ENCODE measurements around the gene GSTM5.
"Not testable (repeated sequence)": the region's sequence is repeated elsewhere in the genome, so short reads cannot be mapped to it uniquely, and the experiment has no call there.

The GSTM5 gene

DNA sequence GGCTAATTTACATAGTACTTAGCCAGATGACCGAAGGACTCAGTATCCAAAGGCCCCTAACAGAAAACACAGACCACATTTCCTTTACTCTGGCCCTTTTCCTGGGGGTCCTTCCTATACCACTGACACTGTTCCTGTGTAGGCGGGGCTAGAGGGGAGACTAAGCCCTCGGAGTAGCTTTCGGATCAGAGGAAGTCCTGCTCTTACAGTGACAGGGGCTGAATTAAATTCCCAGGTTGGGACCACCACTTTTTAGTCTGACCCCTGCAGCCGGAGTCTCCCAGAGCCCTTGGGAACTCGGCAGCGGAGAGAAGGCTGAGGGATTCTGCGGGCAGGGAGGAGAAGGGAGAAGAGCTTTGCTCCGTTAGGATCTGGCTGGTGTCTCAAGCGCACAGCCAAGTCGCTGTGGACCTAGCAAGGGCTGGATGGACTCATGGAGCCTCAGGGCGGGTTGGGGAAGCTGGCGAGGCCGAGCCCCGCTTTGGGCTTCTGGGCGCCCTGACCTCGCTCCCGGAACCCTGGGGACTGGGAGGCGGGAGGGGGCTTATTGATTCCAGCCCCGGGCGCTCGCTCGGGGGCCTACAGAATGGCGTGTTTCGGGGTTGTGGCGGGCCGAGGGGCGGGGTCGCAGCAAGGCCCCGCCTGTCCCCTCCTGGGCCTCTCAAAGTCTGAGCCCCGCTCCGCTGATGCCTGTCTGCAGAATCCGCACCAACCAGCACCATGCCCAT is at the start of gene GSTM5:
Gene GSTM5 (plus strand): TSS at position 659 of the 728 bp plus-strand sequence. CDS start 62 bp downstream, at position 721.
- H3K4me3 ChIP-seq (ENCODE audit: low read depth, low read length); DNase-seq (ENCODE audit: low read depth): not testable (repeated sequence)

DNA sequence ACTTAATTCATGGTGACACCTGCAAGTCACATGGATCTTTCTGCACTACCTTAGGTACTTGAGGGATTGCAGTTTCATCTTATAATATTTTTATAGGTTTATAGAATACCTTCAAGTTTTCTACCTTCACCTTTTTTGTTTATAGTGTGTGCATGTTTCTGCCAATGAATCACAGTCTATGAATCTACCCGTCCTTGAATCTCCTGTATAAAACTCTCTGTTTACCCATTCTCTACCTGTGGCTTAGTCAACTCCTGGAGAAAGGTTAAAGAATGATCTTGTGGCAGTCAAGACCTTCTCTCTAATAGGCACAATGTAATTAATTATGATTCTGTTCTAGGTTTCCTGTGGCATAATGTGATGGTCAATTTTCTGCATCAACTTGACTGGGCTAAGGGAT is 47.4 kb upstream of the GSTM5 start:
- TF ChIP-seq POLR2A (IDR thresholded peaks at IDR 0.05; ENCODE audit: extremely low read depth, insufficient read length): no peak
- no peak for TF ChIP-seq MYC (IDR thresholded peaks at IDR 0.05; ENCODE audit: low read depth, low read length)
- TF ChIP-seq MAX (IDR thresholded peaks at IDR 0.05; ENCODE audit: low read depth, low read length): no peak
- TF ChIP-seq, protein P1, sequence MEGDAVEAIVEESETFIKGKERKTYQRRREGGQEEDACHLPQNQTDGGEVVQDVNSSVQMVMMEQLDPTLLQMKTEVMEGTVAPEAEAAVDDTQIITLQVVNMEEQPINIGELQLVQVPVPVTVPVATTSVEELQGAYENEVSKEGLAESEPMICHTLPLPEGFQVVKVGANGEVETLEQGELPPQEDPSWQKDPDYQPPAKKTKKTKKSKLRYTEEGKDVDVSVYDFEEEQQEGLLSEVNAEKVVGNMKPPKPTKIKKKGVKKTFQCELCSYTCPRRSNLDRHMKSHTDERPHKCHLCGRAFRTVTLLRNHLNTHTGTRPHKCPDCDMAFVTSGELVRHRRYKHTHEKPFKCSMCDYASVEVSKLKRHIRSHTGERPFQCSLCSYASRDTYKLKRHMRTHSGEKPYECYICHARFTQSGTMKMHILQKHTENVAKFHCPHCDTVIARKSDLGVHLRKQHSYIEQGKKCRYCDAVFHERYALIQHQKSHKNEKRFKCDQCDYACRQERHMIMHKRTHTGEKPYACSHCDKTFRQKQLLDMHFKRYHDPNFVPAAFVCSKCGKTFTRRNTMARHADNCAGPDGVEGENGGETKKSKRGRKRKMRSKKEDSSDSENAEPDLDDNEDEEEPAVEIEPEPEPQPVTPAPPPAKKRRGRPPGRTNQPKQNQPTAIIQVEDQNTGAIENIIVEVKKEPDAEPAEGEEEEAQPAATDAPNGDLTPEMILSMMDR (IDR thresholded peaks at IDR 0.05; ENCODE audit: low read depth, low read length): no peak
- DNase-seq (ENCODE audit: low read depth): no peak

GRCh38 chr1:109667452-109668122 is 44.5 kb upstream of the GSTM5 start, which contains the start of gene GSTM2:
GSTM2 (plus strand) TSS chr1:109668057; CDS start chr1:109668116, 59 bp downstream.
- TF ChIP-seq MAX (IDR thresholded peaks at IDR 0.05; ENCODE audit: low read depth, low read length): no peak
- H3K4me3 ChIP-seq (ENCODE audit: low read depth, low read length): peak within 1 kb of the TSS; percentile 28
- peak; percentile 91 for DNase-seq (ENCODE audit: low read depth)

More for the DNA sequence above, 47.4 kb upstream of the GSTM5 start:
- H3K4me3 ChIP-seq (ENCODE audit: low read depth, low read length): no peak overlapping the region

DNA sequence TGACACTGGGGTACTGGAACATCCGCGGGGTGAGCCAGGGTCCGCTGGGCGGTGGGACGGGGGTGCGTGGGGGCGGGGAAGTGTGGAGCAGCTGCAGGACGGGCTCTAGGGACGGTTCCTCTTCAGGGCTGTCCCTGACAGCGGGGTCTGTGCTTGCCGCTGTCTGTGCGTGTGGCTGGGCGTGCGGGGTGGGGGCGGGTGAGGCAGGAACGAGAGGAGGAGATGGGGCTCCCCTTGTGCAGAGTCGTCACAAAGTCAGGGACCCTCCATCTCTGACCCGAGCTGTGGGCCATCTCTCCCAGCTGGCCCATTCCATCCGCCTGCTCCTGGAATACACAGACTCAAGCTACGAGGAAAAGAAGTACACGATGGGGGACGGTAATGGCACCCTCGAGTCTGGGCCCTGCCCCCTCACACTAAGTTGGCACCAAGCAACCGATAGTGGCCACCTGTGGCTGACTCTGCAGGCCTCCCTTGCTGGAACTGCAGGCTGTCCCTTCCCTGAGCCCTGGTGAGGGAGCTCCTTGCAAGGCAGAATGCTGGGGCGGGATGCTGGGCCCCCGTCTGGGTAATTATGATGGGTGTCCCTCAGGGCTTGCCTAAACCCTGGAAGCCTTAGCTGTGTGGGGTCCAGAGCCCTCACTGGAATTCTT is 43.8 kb upstream of the GSTM5 start:
- peak overlapping the region; percentile 28 for H3K4me3 ChIP-seq (ENCODE audit: low read depth, low read length)
- TF ChIP-seq POLR2A (IDR thresholded peaks at IDR 0.05; ENCODE audit: extremely low read depth, insufficient read length) (no peak), MYC (IDR thresholded peaks at IDR 0.05; ENCODE audit: low read depth, low read length) (no peak), MAX (IDR thresholded peaks at IDR 0.05; ENCODE audit: low read depth, low read length) (no peak)
- TF ChIP-seq, protein P1 (IDR thresholded peaks at IDR 0.05; ENCODE audit: low read depth, low read length): no peak
- DNase-seq (ENCODE audit: low read depth): no peak

DNA sequence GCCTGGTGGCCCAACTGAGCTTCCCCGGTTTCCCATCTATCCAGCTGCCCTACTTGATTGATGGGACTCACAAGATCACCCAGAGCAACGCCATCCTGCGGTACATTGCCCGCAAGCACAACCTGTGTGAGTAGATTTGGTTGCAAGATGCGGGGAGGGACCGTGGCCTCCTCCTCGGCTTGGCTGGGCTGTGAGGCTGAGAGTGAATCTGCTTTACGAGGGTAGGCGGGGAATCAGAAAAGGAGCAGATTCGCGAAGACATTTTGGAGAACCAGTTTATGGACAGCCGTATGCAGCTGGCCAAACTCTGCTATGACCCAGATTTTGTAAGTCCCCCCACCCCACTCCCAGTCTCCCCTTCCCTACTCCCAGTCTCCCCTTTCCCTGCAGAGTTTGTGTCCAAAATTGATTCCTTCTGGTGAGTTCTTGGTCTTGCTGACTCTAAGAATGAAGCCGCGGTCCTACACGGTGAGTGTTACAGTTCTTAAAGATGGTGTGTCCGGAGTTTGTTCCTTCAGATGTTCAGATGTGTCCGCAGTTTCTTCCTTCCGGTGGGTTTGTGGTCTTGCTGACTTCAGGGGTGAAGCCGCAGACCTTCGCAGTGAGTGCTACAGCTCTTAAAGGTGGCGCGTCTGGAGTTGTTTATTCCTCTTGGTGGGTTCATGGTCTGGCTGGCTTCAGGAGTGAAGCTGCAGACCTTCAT is 42.7 kb upstream of the GSTM5 start:
- TF ChIP-seq MYC (IDR thresholded peaks at IDR 0.05; ENCODE audit: low read depth, low read length) (no peak), MAX (IDR thresholded peaks at IDR 0.05; ENCODE audit: low read depth, low read length) (no peak), POLR2A (IDR thresholded peaks at IDR 0.05; ENCODE audit: extremely low read depth, insufficient read length) (no peak)
- TF ChIP-seq, protein P1 (IDR thresholded peaks at IDR 0.05; ENCODE audit: low read depth, low read length): no peak
- DNase-seq (ENCODE audit: low read depth): peak; percentile 77
- peak overlapping the region; percentile 40 for H3K4me3 ChIP-seq (ENCODE audit: low read depth, low read length)

- H3K4me3 ChIP-seq (ENCODE audit: low read depth, low read length); DNase-seq (ENCODE audit: low read depth): not testable (repeated sequence)
These were observed 42.1 kb upstream of the GSTM5 start for GRCh38 chr1:109669949-109670302.

DNA sequence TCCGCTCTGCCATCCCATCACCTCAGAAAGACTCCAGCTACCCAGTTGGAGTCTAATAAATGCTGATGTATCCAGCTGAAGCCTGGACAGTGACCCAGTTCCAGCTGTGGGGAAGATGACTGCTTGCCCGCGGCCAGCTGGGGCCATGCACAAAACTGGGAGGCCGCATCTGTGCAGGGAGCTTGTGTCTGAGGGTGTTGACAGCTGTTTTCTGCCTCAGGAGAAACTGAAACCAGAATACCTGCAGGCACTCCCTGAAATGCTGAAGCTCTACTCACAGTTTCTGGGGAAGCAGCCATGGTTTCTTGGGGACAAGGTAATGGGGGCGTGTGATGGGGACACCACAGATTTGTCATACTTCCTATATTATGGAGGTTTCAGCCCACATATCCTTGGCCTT is 41.0 kb upstream of the GSTM5 start:
- no peak for TF ChIP-seq MYC (IDR thresholded peaks at IDR 0.05; ENCODE audit: low read depth, low read length)
- no peak for TF ChIP-seq MAX (IDR thresholded peaks at IDR 0.05; ENCODE audit: low read depth, low read length)
- no peak for TF ChIP-seq POLR2A (IDR thresholded peaks at IDR 0.05; ENCODE audit: extremely low read depth, insufficient read length)
- TF ChIP-seq, protein P1 (IDR thresholded peaks at IDR 0.05; ENCODE audit: low read depth, low read length): no peak

DNA sequence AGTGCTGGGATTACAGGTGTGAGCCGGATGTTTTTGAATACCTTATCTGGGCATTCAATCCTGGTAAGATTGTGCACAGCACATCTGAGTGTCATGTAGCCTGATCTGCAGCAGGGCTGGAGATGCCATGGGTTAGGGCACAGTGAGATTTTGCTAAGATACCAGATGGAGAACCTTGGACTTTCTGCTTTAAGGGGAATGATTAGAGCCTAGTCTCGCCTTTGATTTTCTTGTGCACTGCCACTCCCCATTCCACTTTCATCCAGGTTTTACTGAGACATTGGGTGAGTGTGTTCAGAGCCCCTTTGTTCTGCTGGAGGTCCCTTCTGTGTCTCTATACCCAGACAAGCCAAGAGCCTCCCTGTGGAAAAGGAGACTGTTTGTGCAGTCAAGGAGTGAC is 38.2 kb upstream of the GSTM5 start:
- H3K4me3 ChIP-seq (ENCODE audit: low read depth, low read length); DNase-seq (ENCODE audit: low read depth): not testable (repeated sequence)

More for the DNA sequence above, 41.0 kb upstream of the GSTM5 start:
- H3K4me3 ChIP-seq (ENCODE audit: low read depth, low read length): no peak overlapping the region
- DNase-seq (ENCODE audit: low read depth): no peak

- H3K4me3 ChIP-seq (ENCODE audit: low read depth, low read length); DNase-seq (ENCODE audit: low read depth): not testable (repeated sequence)
These were observed 35.2 kb upstream of the GSTM5 start for GRCh38 chr1:109676683-109677381.
